Type B pancreatic cell (in vitro differentiated cells): ENCODE data around the gene KRT15. TPM values are rescaled to one million over a fixed set of nuclear protein-coding genes. Genes with fewer than 3 reads are reported as not detected.

Source experiments
- DNase-seq: peaks from one replicate; pipeline ENCODE4 v3.0.0; 2021; ENCODE audit warnings: mixed read lengths; ENCODE audit not compliant: unreplicated experiment; ENCODE audit errors: extremely low spot score
- H3K27ac Mint-ChIP-seq: 2 replicates; pipeline ENCODE4 v1.8.0; 2021; ENCODE audit warnings: mild to moderate bottlenecking, mixed read lengths
- H3K27me3 Mint-ChIP-seq: 2 replicates; pipeline ENCODE4 v1.8.0; 2021; ENCODE audit warnings: mixed read lengths
- H3K36me3 Mint-ChIP-seq: 2 replicates; pipeline ENCODE4 v1.8.0; 2021; ENCODE audit warnings: mixed read lengths
- H3K4me1 Mint-ChIP-seq: one replicate; pipeline ENCODE4 v1.8.0; 2021; ENCODE audit warnings: mixed read lengths; ENCODE audit not compliant: unreplicated experiment
- H3K4me3 Mint-ChIP-seq: 2 replicates; pipeline ENCODE4 v1.8.0; 2021; ENCODE audit warnings: mild to moderate bottlenecking, mixed read lengths
- H3K9me3 Mint-ChIP-seq: 2 replicates; pipeline ENCODE4 v1.8.0; 2021; ENCODE audit warnings: mixed read lengths
- CTCF ChIP-seq: fragments of 200-600 bp; sonication (generic); conservative IDR thresholded peaks from 2 replicates; pipeline ENCODE4 v1.5.0; 2021; ENCODE audit warnings: antibody characterized with exemption, mild to moderate bottlenecking
- total RNA-seq: library from RNA; stranded (reverse); gene quantifications from 2 replicates; pipeline ENCODE4 v1.2.1, GENCODE V29; 2021; ENCODE audit warnings: low replicate concordance

Gene KRT15
- total RNA-seq, 1 donor from 2014 or later, result 208 TPM

- peaks cover 20% of the 10 kb centered on the region for H3K4me1 Mint-ChIP-seq
- peaks cover 1% of the 10 kb centered on the region for H3K36me3 Mint-ChIP-seq
- peak overlapping the region; percentile 76 for H3K4me3 Mint-ChIP-seq
- TF ChIP-seq CTCF, result no peak
- H3K27me3 Mint-ChIP-seq, result peaks cover 4% of the 10 kb centered on the region
- peak overlapping the region; percentile 66 for H3K27ac Mint-ChIP-seq
- H3K9me3 Mint-ChIP-seq, result no peaks in the 10 kb centered on the region
- no peak for DNase-seq
Observed at GRCh38 chr17:41518031-41518430, 659 bp downstream of the KRT15 start.

- TF ChIP-seq CTCF, result no peak
- H3K36me3 Mint-ChIP-seq, result no peaks in the 10 kb centered on the region
Observed at GRCh38 chr17:41516830-41517283, 1.8 kb downstream of the KRT15 start.

GRCh38 chr17:41516147-41516829 is 2.4 kb downstream of the KRT15 start:
- DNase-seq, result no peak
- H3K27ac Mint-ChIP-seq, result peak overlapping the region; percentile 39
- no peaks in the 10 kb centered on the region for H3K9me3 Mint-ChIP-seq
- H3K4me1 Mint-ChIP-seq, result peaks cover 21% of the 10 kb centered on the region
- no peak for TF ChIP-seq CTCF
- no peaks in the 10 kb centered on the region for H3K27me3 Mint-ChIP-seq
- H3K36me3 Mint-ChIP-seq, result no peaks in the 10 kb centered on the region
- H3K4me3 Mint-ChIP-seq, result peak overlapping the region; percentile 76

More at GRCh38 chr17:41516830-41517283, 1.8 kb downstream of the KRT15 start:
- peaks cover 3% of the 10 kb centered on the region for H3K27me3 Mint-ChIP-seq
- no peak for DNase-seq
- peak overlapping the region; percentile 76 for H3K4me3 Mint-ChIP-seq
- no peaks in the 10 kb centered on the region for H3K9me3 Mint-ChIP-seq
- no peak overlapping the region for H3K27ac Mint-ChIP-seq
- peaks cover 24% of the 10 kb centered on the region for H3K4me1 Mint-ChIP-seq

- Mint-ChIP-seq H3K27me3 (no peaks in the 10 kb centered on the region), H3K4me3 (peak overlapping the region; percentile 35), H3K36me3 (no peaks in the 10 kb centered on the region), H3K4me1 (peaks cover 14% of the 10 kb centered on the region), H3K9me3 (no peaks in the 10 kb centered on the region), H3K27ac (peak overlapping the region; percentile 87)
- TF ChIP-seq CTCF, result no peak
- no peak for DNase-seq
Observed at GRCh38 chr17:41513168-41513547, 5.5 kb downstream of the KRT15 start.

- H3K9me3 Mint-ChIP-seq, result no peaks in the 10 kb centered on the region
- no peaks in the 10 kb centered on the region for H3K36me3 Mint-ChIP-seq
- peak overlapping the region; percentile 44 for H3K4me3 Mint-ChIP-seq
- TF ChIP-seq CTCF, result no peak
- H3K27ac Mint-ChIP-seq, result peak overlapping the region; percentile 87
- DNase-seq, result no peak
- H3K27me3 Mint-ChIP-seq, result no peaks in the 10 kb centered on the region
- peaks cover 15% of the 10 kb centered on the region for H3K4me1 Mint-ChIP-seq
Observed at GRCh38 chr17:41512546-41513167, 6.0 kb downstream of the KRT15 start.
